HepG2 (cell line): ENCODE measurements around the gene TUBA4B. TPM values are rescaled to one million over a fixed set of nuclear protein-coding genes. Genes with fewer than 3 reads are reported as not detected.
A peak's percentile ranks its signal among the peaks of the same experiment; 100 is the strongest.

Experiments used
- DNMT1 ChIP-seq: sonication (generic); formaldehyde crosslinking; IDR thresholded peaks from 2 replicates; pipeline ENCODE4 v1.5.1; 2020; ENCODE audit warnings: mild to moderate bottlenecking, missing genetic modification reagents
- E2F2 ChIP-seq: sonication (generic); formaldehyde crosslinking; IDR thresholded peaks from 2 replicates; pipeline ENCODE4 v1.4.0; 2020; ENCODE audit warnings: missing genetic modification reagents, borderline replicate concordance
- HDAC6 ChIP-seq: fragments of 200-600 bp; sonication (generic); IDR thresholded peaks from 2 replicates; pipeline ENCODE4 v1.7.0; 2017; ENCODE audit warnings: mild to moderate bottlenecking, antibody characterized with exemption, low read length, low read depth
- MEF2D ChIP-seq: sonication (generic); formaldehyde crosslinking; IDR thresholded peaks from 2 replicates; pipeline ENCODE4 v1.5.1; 2020; ENCODE audit warnings: mild to moderate bottlenecking, missing genetic modification reagents
- MIER2 ChIP-seq: IDR thresholded peaks from 2 replicates; pipeline ENCODE4 v1.6.1; 2016; ENCODE audit warnings: missing biosample characterization, missing genetic modification reagents
- NR2F1 ChIP-seq, 2 experiments: fragments of 450-650 bp in 1 of 2; formaldehyde crosslinking in 1 of 2; IDR thresholded peaks; 2 replicates each; pipeline versions ENCODE4 v1.5.0 to v1.6.1; 2016 to 2020; ENCODE audit warnings: mild to moderate bottlenecking in 1 of 2, missing compliant biosample characterization in 1 of 2, missing genetic modification reagents in 1 of 2, moderate library complexity in 1 of 2
- PRPF4 ChIP-seq: fragments of 200-400 bp; formaldehyde crosslinking; IDR thresholded peaks from 2 replicates; pipeline ENCODE4 v1.6.1; 2016; ENCODE audit warnings: low read length, low read depth; ENCODE audit not compliant: poor library complexity, severe bottlenecking
- SMAD1 ChIP-seq: sonication (generic); formaldehyde crosslinking; IDR thresholded peaks from 2 replicates; pipeline ENCODE4 v1.4.0; 2020; ENCODE audit warnings: missing genetic modification reagents, low read depth, mild to moderate bottlenecking, borderline replicate concordance
- ZBTB14 ChIP-seq: sonication (generic); formaldehyde crosslinking; IDR thresholded peaks from 2 replicates; pipeline ENCODE4 v1.4.0; 2020; ENCODE audit warnings: missing genetic modification reagents
- ZBTB25 ChIP-seq: IDR thresholded peaks from 2 replicates; pipeline ENCODE4 v1.6.1; 2018; ENCODE audit warnings: missing genetic modification reagents
- ZBTB44 ChIP-seq: sonication (generic); formaldehyde crosslinking; IDR thresholded peaks from 2 replicates; pipeline ENCODE4 v1.4.0; 2020; ENCODE audit warnings: missing genetic modification reagents
- ZNF280B ChIP-seq: sonication (generic); formaldehyde crosslinking; IDR thresholded peaks from 2 replicates; pipeline ENCODE4 v1.5.0; 2020; ENCODE audit warnings: missing genetic modification reagents, mild to moderate bottlenecking, borderline replicate concordance
- ZNF331 ChIP-seq: sonication (generic); formaldehyde crosslinking; IDR thresholded peaks from 2 replicates; pipeline ENCODE4 v1.4.0; 2020; ENCODE audit warnings: missing genetic modification reagents
- ZNF44 ChIP-seq: sonication (generic); formaldehyde crosslinking; IDR thresholded peaks from 2 replicates; pipeline ENCODE4 v1.5.1; 2020; ENCODE audit warnings: mild to moderate bottlenecking, missing genetic modification reagents
- ZNF441 ChIP-seq: sonication (generic); formaldehyde crosslinking; IDR thresholded peaks from 2 replicates; pipeline ENCODE4 v1.7.0; 2021; ENCODE audit warnings: missing genetic modification reagents, borderline replicate concordance
- ZNF501 ChIP-seq: sonication (generic); formaldehyde crosslinking; IDR thresholded peaks from 2 replicates; pipeline ENCODE4 v1.5.1; 2020; ENCODE audit warnings: mild to moderate bottlenecking, moderate library complexity, missing genetic modification reagents
- ZNF549 ChIP-seq: sonication (generic); formaldehyde crosslinking; IDR thresholded peaks from 2 replicates; pipeline ENCODE4 v1.5.0; 2020; ENCODE audit warnings: missing genetic modification reagents
- ZNF563 ChIP-seq: sonication (generic); formaldehyde crosslinking; IDR thresholded peaks from 2 replicates; pipeline ENCODE4 v1.8.0; 2022; ENCODE audit warnings: mild to moderate bottlenecking, moderate library complexity, missing genetic modification reagents
- ZNF614 ChIP-seq: IDR thresholded peaks from 2 replicates; pipeline ENCODE4 v1.6.1; 2018; ENCODE audit warnings: missing biosample characterization, missing genetic modification reagents, inconsistent platforms, borderline replicate concordance
- polyA plus RNA-seq, 8 experiments: library from polyadenylated mRNA; depleted of rRNA in 3 of 8; stranded (reverse) in 7 of 8; unstranded in 1 of 8; fragments of >200 nt; fragmentation: Illumina TruSeq in 4 of 8; extraction: Trizol in 4 of 8; gene quantifications; 2 replicates each; pipeline versions ENCODE4 v1.2.1 to v1.2.3, GENCODE V29; 2011 to 2016; ENCODE audit warnings: low read depth in 4 of 8, missing spikeins in 1 of 8, mixed read lengths in 1 of 8; ENCODE audit not compliant: insufficient read depth in 1 of 8
- total RNA-seq, 5 experiments: library from RNA; depleted of rRNA; stranded (reverse); fragments of >200 nt; fragmentation: Illumina TruSeq; extraction: Trizol; gene quantifications; 2 replicates each; pipeline ENCODE4 v1.2.3, GENCODE V29; 2016; ENCODE audit warnings: low read depth in 1 of 5

Gene TUBA4B
- total and polyA plus RNA-seq, 2 of the 13 experiments (the other 11 are each of a cell fraction or from before 2014, with no cell fraction given): 0.18 to 0.22 TPM

GRCh38 chr2:219206328-219207133 is 46.5 kb upstream of the TUBA4B start, which contains the start of gene ZFAND2B (continued):
- TF ChIP-seq ZNF280B (CRISPR knock-in tag) (peak; percentile 91), ZNF44 (CRISPR knock-in tag) (peak; percentile 68), MIER2 (peak; percentile 60), ZBTB14 (CRISPR knock-in tag) (peak; percentile 81), SMAD1 (no peak), MEF2D (peak; percentile 87), ZBTB44 (no peak), ZNF563 (CRISPR knock-in tag) (peak; percentile 72; the same call in 1 of the 2 replicates), ZNF614 (CRISPR knock-in tag) (peak; percentile 70; the same call in 1 of the 2 replicates), ZNF331 (CRISPR knock-in tag) (no peak; the same call in 1 of the 2 replicates), DNMT1 (CRISPR knock-in tag) (no peak), ZNF549 (CRISPR knock-in tag) (no peak), NR2F1 (CRISPR knock-in tag; IDR thresholded peaks at IDR 0.05) (no peak), ZBTB25 (peak; percentile 83; the same call in 1 of the 2 replicates), HDAC6 (no peak), ZNF501 (CRISPR knock-in tag) (peak; percentile 81; the same call in 1 of the 2 replicates), PRPF4 (no peak), ZNF441 (peak; percentile 97), E2F2 (CRISPR knock-in tag) (0 out of 2 replicates have a peak, but pooled peaks have one; percentile 70)
